PFSK-1 (cell line): ENCODE data around the gene ESRRA.

Experiments
- POLR2AphosphoS5 ChIP-seq: IDR thresholded peaks from 2 replicates; pipeline ENCODE4 v1.6.1; 2012; ENCODE audit warnings: low read depth, mild to moderate bottlenecking, control low read depth, low read length, moderate library complexity
- REST ChIP-seq, 2 experiments: IDR thresholded peaks; 2 replicates each; pipeline versions ENCODE4 v1.6.1 to v1.8.0; 2011 to 2012; ENCODE audit warnings: low read depth in 2 of 2, low read length in 2 of 2, control low read depth in 1 of 2, inconsistent platforms in 1 of 2, mild to moderate bottlenecking in 1 of 2, moderate library complexity in 1 of 2; ENCODE audit not compliant: insufficient read depth in 1 of 2
- SIN3A ChIP-seq: IDR thresholded peaks from 2 replicates; pipeline ENCODE4 v1.6.1; 2012; ENCODE audit warnings: mild to moderate bottlenecking, low read length, moderate library complexity, borderline replicate concordance; ENCODE audit not compliant: insufficient read depth

DNA sequence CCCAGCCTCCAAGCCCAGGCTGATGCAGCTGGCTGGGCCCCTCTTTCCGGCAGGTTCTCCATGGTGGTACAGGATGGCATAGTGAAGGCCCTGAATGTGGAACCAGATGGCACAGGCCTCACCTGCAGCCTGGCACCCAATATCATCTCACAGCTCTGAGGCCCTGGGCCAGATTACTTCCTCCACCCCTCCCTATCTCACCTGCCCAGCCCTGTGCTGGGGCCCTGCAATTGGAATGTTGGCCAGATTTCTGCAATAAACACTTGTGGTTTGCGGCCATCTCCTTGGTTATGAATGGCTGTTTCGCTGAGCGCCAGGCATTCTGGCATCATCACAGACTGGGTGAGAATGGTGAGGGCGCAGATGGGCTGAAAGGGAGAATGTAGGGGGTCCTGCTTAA lies 16.2 kb downstream of the ESRRA start:
- no peak for TF ChIP-seq SIN3A
- TF ChIP-seq REST (IDR thresholded peaks at IDR 0.05; ENCODE audit: insufficient read depth in 1 of 2, low read depth in 2 of 2, low read length in 2 of 2) = no peak
- TF ChIP-seq POLR2AphosphoS5 = no peak
